IPS-15b (cell line): ENCODE results near the gene PFKFB4.
"Not testable (repeated sequence)": the region's sequence is repeated elsewhere in the genome, so short reads cannot be mapped to it uniquely, and the experiment has no call there.

Experiments used
- H3K27me3 ChIP-seq: one replicate; pipeline ENCODE4 v1.6.1; 2013; ENCODE audit warnings: low read length; ENCODE audit not compliant: control insufficient read depth, insufficient read depth
- H3K36me3 ChIP-seq: one replicate; pipeline ENCODE4 v1.6.1; 2013; ENCODE audit warnings: low read length; ENCODE audit not compliant: control insufficient read depth, insufficient read depth
- H3K4me1 ChIP-seq: one replicate; pipeline ENCODE4 v1.6.1; 2013; ENCODE audit warnings: mild to moderate bottlenecking, low read length; ENCODE audit not compliant: control insufficient read depth, insufficient read depth
- H3K4me3 ChIP-seq: one replicate; pipeline ENCODE4 v1.5.1; 2013; ENCODE audit warnings: low read depth, low read length
- H3K9ac ChIP-seq: one replicate; pipeline ENCODE4 v1.6.1; 2013; ENCODE audit warnings: low read depth, mild to moderate bottlenecking, low read length
- H3K9me3 ChIP-seq: one replicate; pipeline ENCODE4 v1.6.1; 2013; ENCODE audit warnings: mild to moderate bottlenecking, low read length; ENCODE audit not compliant: control insufficient read depth, insufficient read depth

The PFKFB4 gene

GRCh38 chr3:48536785-48537184, 19.8 kb downstream of the PFKFB4 start:
- no peak overlapping the region for H3K9ac ChIP-seq
- H3K27me3 ChIP-seq: no peaks in the 10 kb centered on the region
- H3K4me1 ChIP-seq: no peaks in the 10 kb centered on the region
- H3K4me3 ChIP-seq: no peak overlapping the region
- H3K36me3 ChIP-seq: peaks cover 34% of the 10 kb centered on the region
- no peaks in the 10 kb centered on the region for H3K9me3 ChIP-seq

- H3K4me3 ChIP-seq: no peak overlapping the region
- no peaks in the 10 kb centered on the region for H3K27me3 ChIP-seq
- no peaks in the 10 kb centered on the region for H3K4me1 ChIP-seq
- H3K9ac ChIP-seq: no peak overlapping the region
- no peaks in the 10 kb centered on the region for H3K9me3 ChIP-seq
- peaks cover 34% of the 10 kb centered on the region for H3K36me3 ChIP-seq
These were observed 20.5 kb downstream of the PFKFB4 start for GRCh38 chr3:48536116-48536515.

- no peaks in the 10 kb centered on the region for H3K9me3 ChIP-seq
- no peaks in the 10 kb centered on the region for H3K4me1 ChIP-seq
- no peak overlapping the region for H3K4me3 ChIP-seq
- H3K9ac ChIP-seq: no peak overlapping the region
- peaks cover 37% of the 10 kb centered on the region for H3K36me3 ChIP-seq
- no peaks in the 10 kb centered on the region for H3K27me3 ChIP-seq
These were observed 21.0 kb downstream of the PFKFB4 start for GRCh38 chr3:48535578-48535977.

- H3K4me1 ChIP-seq: no peaks in the 10 kb centered on the region
- no peak overlapping the region for H3K9ac ChIP-seq
- H3K4me3 ChIP-seq: no peak overlapping the region
- H3K27me3 ChIP-seq: no peaks in the 10 kb centered on the region
- peaks cover 28% of the 10 kb centered on the region for H3K36me3 ChIP-seq
- H3K9me3 ChIP-seq: no peaks in the 10 kb centered on the region
These were observed 23.6 kb downstream of the PFKFB4 start for GRCh38 chr3:48532977-48533337.

GRCh38 chr3:48532271-48532976, 24.2 kb downstream of the PFKFB4 start:
- Histone ChIP-seq H3K4me3 (no peak overlapping the region), H3K27me3 (no peaks in the 10 kb centered on the region), H3K36me3 (peaks cover 28% of the 10 kb centered on the region), H3K9ac (no peak overlapping the region), H3K9me3 (no peaks in the 10 kb centered on the region), H3K4me1 (no peaks in the 10 kb centered on the region)

GRCh38 chr3:48530701-48531100, 25.9 kb downstream of the PFKFB4 start:
- H3K4me3 ChIP-seq, H3K9ac ChIP-seq, H3K27me3 ChIP-seq, H3K9me3 ChIP-seq, H3K4me1 ChIP-seq: not testable (repeated sequence)
- peaks cover 16% of the 10 kb centered on the region for H3K36me3 ChIP-seq

GRCh38 chr3:48528754-48529153, 27.8 kb downstream of the PFKFB4 start:
- no peaks in the 10 kb centered on the region for H3K9me3 ChIP-seq
- no peak overlapping the region for H3K9ac ChIP-seq
- H3K4me1 ChIP-seq: no peaks in the 10 kb centered on the region
- H3K27me3 ChIP-seq: no peaks in the 10 kb centered on the region
- no peak overlapping the region for H3K4me3 ChIP-seq
- peaks cover 12% of the 10 kb centered on the region for H3K36me3 ChIP-seq

GRCh38 chr3:48528048-48528447, 28.6 kb downstream of the PFKFB4 start:
- H3K27me3 ChIP-seq: no peaks in the 10 kb centered on the region
- peaks cover 12% of the 10 kb centered on the region for H3K36me3 ChIP-seq
- H3K4me1 ChIP-seq: no peaks in the 10 kb centered on the region
- H3K9ac ChIP-seq: no peak overlapping the region
- no peak overlapping the region for H3K4me3 ChIP-seq
- no peaks in the 10 kb centered on the region for H3K9me3 ChIP-seq

- Histone ChIP-seq H3K4me1 (no peaks in the 10 kb centered on the region), H3K9ac (no peak overlapping the region), H3K27me3 (no peaks in the 10 kb centered on the region), H3K4me3 (no peak overlapping the region), H3K36me3 (peaks cover 3% of the 10 kb centered on the region), H3K9me3 (no peaks in the 10 kb centered on the region)
These were observed 31.6 kb downstream of the PFKFB4 start for GRCh38 chr3:48524970-48525369.

- no peaks in the 10 kb centered on the region for H3K4me1 ChIP-seq
- H3K9ac ChIP-seq: no peak overlapping the region
- H3K4me3 ChIP-seq: no peak overlapping the region
- peaks cover 3% of the 10 kb centered on the region for H3K36me3 ChIP-seq
- no peaks in the 10 kb centered on the region for H3K27me3 ChIP-seq
- H3K9me3 ChIP-seq: no peaks in the 10 kb centered on the region
These were observed 35.0 kb downstream of the PFKFB4 start for GRCh38 chr3:48521635-48522034.

GRCh38 chr3:48519277-48519643, 37.3 kb downstream of the PFKFB4 start:
- H3K27me3 ChIP-seq: no peaks in the 10 kb centered on the region
- no peaks in the 10 kb centered on the region for H3K36me3 ChIP-seq
- no peak overlapping the region for H3K9ac ChIP-seq
- H3K9me3 ChIP-seq: no peaks in the 10 kb centered on the region
- H3K4me1 ChIP-seq: no peaks in the 10 kb centered on the region
- no peak overlapping the region for H3K4me3 ChIP-seq

- no peaks in the 10 kb centered on the region for H3K9me3 ChIP-seq
- H3K36me3 ChIP-seq: no peaks in the 10 kb centered on the region
- H3K9ac ChIP-seq: no peak overlapping the region
- no peaks in the 10 kb centered on the region for H3K27me3 ChIP-seq
- H3K4me1 ChIP-seq: no peaks in the 10 kb centered on the region
- H3K4me3 ChIP-seq: no peak overlapping the region
These were observed 37.8 kb downstream of the PFKFB4 start for GRCh38 chr3:48518638-48519276.
